Neural cell (in vitro differentiated cells): Measurements from ENCODE around the gene KPTN. TPM values are rescaled to one million over a fixed set of nuclear protein-coding genes. Genes with fewer than 3 reads are reported as not detected.

Experiments
- H2AFZ ChIP-seq: fragments of 200-600, 300-800 bp; sonication (generic), shearing (Covaris generic); 2 replicates; pipeline ENCODE4 v1.6.0; 2014; ENCODE audit warnings: low read depth, mild to moderate bottlenecking, antibody characterized with exemption, low read length, moderate library complexity
- H3F3A ChIP-seq: fragments of 200-600 bp; shearing (Covaris generic); 2 replicates; pipeline ENCODE4 v1.6.1; 2016; ENCODE audit warnings: mild to moderate bottlenecking, moderate library complexity, mixed read lengths, antibody characterized with exemption, low read length; ENCODE audit not compliant: insufficient read depth, poor library complexity, severe bottlenecking
- H3K27ac ChIP-seq: fragments of 200-600, 300-800 bp; sonication (generic), shearing (Covaris generic); 2 replicates; pipeline ENCODE4 v1.5.1; 2014; ENCODE audit warnings: mild to moderate bottlenecking, low read length, moderate library complexity
- H3K27me3 ChIP-seq: fragments of 300-800, 200-600 bp; sonication (generic), shearing (Covaris generic); 2 replicates; pipeline ENCODE4 v1.6.0; 2014; ENCODE audit warnings: mild to moderate bottlenecking, low read depth, low read length, moderate library complexity; ENCODE audit not compliant: insufficient read depth
- H3K36me3 ChIP-seq: fragments of 300-800, 200-600 bp; sonication (generic), shearing (Covaris generic); 2 replicates; pipeline ENCODE4 v1.5.1; 2014; ENCODE audit warnings: mild to moderate bottlenecking, antibody characterized with exemption, low read length, moderate library complexity; ENCODE audit not compliant: insufficient read depth
- H3K4me2 ChIP-seq: fragments of 300-800, 200-600 bp; sonication (generic), shearing (Covaris generic); 2 replicates; pipeline ENCODE4 v1.6.0; 2014; ENCODE audit warnings: mild to moderate bottlenecking, low read length
- H3K4me3 ChIP-seq: fragments of 300-800, 200-600 bp; sonication (generic), shearing (Covaris generic); 2 replicates; pipeline ENCODE4 v1.5.1; 2014; ENCODE audit warnings: mild to moderate bottlenecking, low read length, moderate library complexity
- H3K79me2 ChIP-seq: fragments of 200-600 bp; shearing (Covaris generic); replicated peaks from 2 replicates; pipeline ENCODE4 v1.6.0; 2014; ENCODE audit warnings: mild to moderate bottlenecking, low read length, moderate library complexity; ENCODE audit not compliant: insufficient read depth
- H3K9ac ChIP-seq: fragments of 300-800, 200-600 bp; sonication (generic), shearing (Covaris generic); 2 replicates; pipeline ENCODE4 v1.6.1; 2016; ENCODE audit warnings: mild to moderate bottlenecking, low read length, mixed read lengths
- H3K9me2 ChIP-seq: fragments of 200-600 bp; shearing (Covaris generic); 2 replicates; pipeline ENCODE4 v1.6.1; 2016; ENCODE audit warnings: mild to moderate bottlenecking, low read length, mixed read lengths; ENCODE audit not compliant: insufficient read depth
- H3K9me3 ChIP-seq: fragments of 200-600, 300-800 bp; sonication (generic), shearing (Covaris generic); 2 replicates; pipeline ENCODE4 v1.6.1; 2016; ENCODE audit warnings: mild to moderate bottlenecking, mixed run types, low read length, moderate library complexity, mixed read lengths
- H4K20me1 ChIP-seq: fragments of 200-600 bp; shearing (Covaris generic); 2 replicates; pipeline ENCODE4 v1.6.1; 2016; ENCODE audit warnings: mild to moderate bottlenecking, mixed run types; ENCODE audit not compliant: insufficient read depth
- EP300 ChIP-seq: fragments of 450-650 bp; conservative IDR thresholded peaks from 2 replicates; pipeline ENCODE4 v1.6.1; 2014; ENCODE audit warnings: antibody characterized with exemption, mild to moderate bottlenecking, moderate library complexity; ENCODE audit not compliant: poor library complexity, severe bottlenecking
- EZH2 ChIP-seq: fragments of 200-600, 300-800 bp; shearing (Covaris generic), sonication (generic); IDR thresholded peaks from 2 replicates; pipeline ENCODE4 v1.6.1; 2014; ENCODE audit warnings: antibody characterized with exemption, low read length, borderline replicate concordance, mild to moderate bottlenecking; ENCODE audit not compliant: insufficient read depth, poor library complexity, severe bottlenecking
- MXI1 ChIP-seq: fragments of 450-650 bp; conservative IDR thresholded peaks from 2 replicates; pipeline ENCODE4 v1.6.1; 2014; ENCODE audit warnings: antibody characterized with exemption, mild to moderate bottlenecking; ENCODE audit not compliant: poor library complexity, severe bottlenecking
- POLR2AphosphoS5 ChIP-seq: IDR thresholded peaks from 2 replicates; pipeline ENCODE4 v1.6.1; 2012
- RAD21 ChIP-seq: fragments of 450-650 bp; conservative IDR thresholded peaks from 2 replicates; pipeline ENCODE4 v1.6.1; 2014; ENCODE audit warnings: antibody characterized with exemption, mild to moderate bottlenecking, moderate library complexity
- SMC3 ChIP-seq: fragments of 450-650 bp; conservative IDR thresholded peaks from 2 replicates; pipeline ENCODE4 v1.6.1; 2014; ENCODE audit warnings: antibody characterized with exemption, mild to moderate bottlenecking, moderate library complexity; ENCODE audit not compliant: poor library complexity
- TAF1 ChIP-seq: IDR thresholded peaks from 2 replicates; pipeline ENCODE4 v1.6.1; 2012; ENCODE audit warnings: low read depth
- polyA plus RNA-seq: library from polyadenylated mRNA; depleted of rRNA; stranded (reverse); fragments of >200 nt; gene quantifications from 2 replicates; pipeline ENCODE4 v1.2.3, GENCODE V29; 2014
- TF ChIP-seq, protein P1 (sequence below): fragments of 450-650 bp; IDR thresholded peaks from 2 replicates; pipeline ENCODE4 v1.5.1; 2014; ENCODE audit warnings: antibody characterized with exemption, mild to moderate bottlenecking, moderate library complexity; ENCODE audit not compliant: poor library complexity, severe bottlenecking
- TF ChIP-seq, protein P2 (sequence below): IDR thresholded peaks from 2 replicates; pipeline ENCODE4 v1.6.1; 2012; ENCODE audit warnings: borderline replicate concordance

KPTN gene
- polyA plus RNA-seq, 1 donor from 2014 or later: 23.8 TPM

DNA sequence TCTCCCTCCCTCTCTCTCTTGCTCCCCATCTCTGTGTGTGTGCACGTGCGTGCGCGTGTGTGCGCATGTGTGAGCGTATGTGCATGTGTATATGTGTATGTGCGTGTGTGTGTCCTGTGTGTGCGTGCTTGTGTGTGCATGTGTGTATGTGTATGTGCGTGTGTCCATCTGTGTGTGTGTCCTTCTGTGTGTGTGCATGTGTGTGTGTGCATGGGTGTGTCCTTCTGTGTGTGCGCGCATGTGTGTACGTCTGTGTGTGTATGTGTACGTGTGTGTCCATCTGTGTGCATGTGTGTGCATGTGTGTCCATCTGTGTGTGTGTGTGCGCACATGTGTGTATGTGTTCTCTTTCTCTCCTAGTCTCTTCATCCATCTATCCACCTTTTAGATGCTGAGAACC is 24.5 kb downstream of the KPTN start:
- no peak overlapping the region for H3K4me3 ChIP-seq

DNA sequence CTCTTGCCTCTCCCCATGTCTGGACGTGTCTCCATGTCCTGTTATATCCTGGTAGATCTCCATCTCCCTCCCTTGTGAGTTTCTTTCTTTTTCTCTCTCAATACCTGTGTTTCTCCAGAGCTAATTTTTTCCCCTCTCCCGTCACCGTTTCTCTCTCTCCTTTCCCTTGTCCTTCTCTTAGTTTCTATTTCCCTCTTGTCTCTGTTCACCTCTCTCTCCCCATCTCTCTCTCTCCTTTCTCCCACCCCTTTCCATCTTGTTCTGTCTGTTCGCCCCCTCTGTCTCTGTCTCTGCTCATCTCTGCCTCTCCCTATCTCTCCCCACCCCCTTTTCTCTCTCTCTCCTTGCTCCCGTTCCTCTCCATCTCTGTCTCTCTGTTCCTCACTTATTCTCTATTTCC is 25.3 kb downstream of the KPTN start:
- H3K9me2 ChIP-seq: no peaks in the 10 kb centered on the region
- no peak overlapping the region for H2AFZ ChIP-seq
- no peak overlapping the region for H3K4me2 ChIP-seq
- peaks cover 8% of the 10 kb centered on the region for H3K36me3 ChIP-seq
- H3K27me3 ChIP-seq: peaks cover 4% of the 10 kb centered on the region
- peaks cover 10% of the 10 kb centered on the region for H3K9me3 ChIP-seq
- H4K20me1 ChIP-seq: no peaks in the 10 kb centered on the region
- no peak overlapping the region for H3K4me3 ChIP-seq
- TF ChIP-seq SMC3 (no peak), RAD21 (no peak), EP300 (no peak), TAF1 (no peak), EZH2 (no peak)
- TF ChIP-seq, protein P1, sequence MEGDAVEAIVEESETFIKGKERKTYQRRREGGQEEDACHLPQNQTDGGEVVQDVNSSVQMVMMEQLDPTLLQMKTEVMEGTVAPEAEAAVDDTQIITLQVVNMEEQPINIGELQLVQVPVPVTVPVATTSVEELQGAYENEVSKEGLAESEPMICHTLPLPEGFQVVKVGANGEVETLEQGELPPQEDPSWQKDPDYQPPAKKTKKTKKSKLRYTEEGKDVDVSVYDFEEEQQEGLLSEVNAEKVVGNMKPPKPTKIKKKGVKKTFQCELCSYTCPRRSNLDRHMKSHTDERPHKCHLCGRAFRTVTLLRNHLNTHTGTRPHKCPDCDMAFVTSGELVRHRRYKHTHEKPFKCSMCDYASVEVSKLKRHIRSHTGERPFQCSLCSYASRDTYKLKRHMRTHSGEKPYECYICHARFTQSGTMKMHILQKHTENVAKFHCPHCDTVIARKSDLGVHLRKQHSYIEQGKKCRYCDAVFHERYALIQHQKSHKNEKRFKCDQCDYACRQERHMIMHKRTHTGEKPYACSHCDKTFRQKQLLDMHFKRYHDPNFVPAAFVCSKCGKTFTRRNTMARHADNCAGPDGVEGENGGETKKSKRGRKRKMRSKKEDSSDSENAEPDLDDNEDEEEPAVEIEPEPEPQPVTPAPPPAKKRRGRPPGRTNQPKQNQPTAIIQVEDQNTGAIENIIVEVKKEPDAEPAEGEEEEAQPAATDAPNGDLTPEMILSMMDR: no peak
- no peaks in the 10 kb centered on the region for H3K79me2 ChIP-seq
- H3K27ac ChIP-seq: no peak overlapping the region
- no peak overlapping the region for H3K9ac ChIP-seq
- no peaks in the 10 kb centered on the region for H3F3A ChIP-seq

More for the DNA sequence above, 24.5 kb downstream of the KPTN start:
- Histone ChIP-seq H3K4me2 (no peak overlapping the region), H3K27me3 (peaks cover 4% of the 10 kb centered on the region), H3K36me3 (peaks cover 8% of the 10 kb centered on the region), H3K9me2 (no peaks in the 10 kb centered on the region), H3K27ac (no peak overlapping the region), H3F3A (no peaks in the 10 kb centered on the region), H4K20me1 (no peaks in the 10 kb centered on the region), H2AFZ (no peak overlapping the region), H3K79me2 (no peaks in the 10 kb centered on the region), H3K9ac (no peak overlapping the region), H3K9me3 (peaks cover 10% of the 10 kb centered on the region)
- no peak for TF ChIP-seq EZH2
- TF ChIP-seq RAD21: no peak
- TF ChIP-seq, protein P1: no peak
- TF ChIP-seq SMC3: no peak
- no peak for TF ChIP-seq MXI1
- TF ChIP-seq POLR2AphosphoS5: no peak
- TF ChIP-seq EP300: no peak
- TF ChIP-seq, protein P2, sequence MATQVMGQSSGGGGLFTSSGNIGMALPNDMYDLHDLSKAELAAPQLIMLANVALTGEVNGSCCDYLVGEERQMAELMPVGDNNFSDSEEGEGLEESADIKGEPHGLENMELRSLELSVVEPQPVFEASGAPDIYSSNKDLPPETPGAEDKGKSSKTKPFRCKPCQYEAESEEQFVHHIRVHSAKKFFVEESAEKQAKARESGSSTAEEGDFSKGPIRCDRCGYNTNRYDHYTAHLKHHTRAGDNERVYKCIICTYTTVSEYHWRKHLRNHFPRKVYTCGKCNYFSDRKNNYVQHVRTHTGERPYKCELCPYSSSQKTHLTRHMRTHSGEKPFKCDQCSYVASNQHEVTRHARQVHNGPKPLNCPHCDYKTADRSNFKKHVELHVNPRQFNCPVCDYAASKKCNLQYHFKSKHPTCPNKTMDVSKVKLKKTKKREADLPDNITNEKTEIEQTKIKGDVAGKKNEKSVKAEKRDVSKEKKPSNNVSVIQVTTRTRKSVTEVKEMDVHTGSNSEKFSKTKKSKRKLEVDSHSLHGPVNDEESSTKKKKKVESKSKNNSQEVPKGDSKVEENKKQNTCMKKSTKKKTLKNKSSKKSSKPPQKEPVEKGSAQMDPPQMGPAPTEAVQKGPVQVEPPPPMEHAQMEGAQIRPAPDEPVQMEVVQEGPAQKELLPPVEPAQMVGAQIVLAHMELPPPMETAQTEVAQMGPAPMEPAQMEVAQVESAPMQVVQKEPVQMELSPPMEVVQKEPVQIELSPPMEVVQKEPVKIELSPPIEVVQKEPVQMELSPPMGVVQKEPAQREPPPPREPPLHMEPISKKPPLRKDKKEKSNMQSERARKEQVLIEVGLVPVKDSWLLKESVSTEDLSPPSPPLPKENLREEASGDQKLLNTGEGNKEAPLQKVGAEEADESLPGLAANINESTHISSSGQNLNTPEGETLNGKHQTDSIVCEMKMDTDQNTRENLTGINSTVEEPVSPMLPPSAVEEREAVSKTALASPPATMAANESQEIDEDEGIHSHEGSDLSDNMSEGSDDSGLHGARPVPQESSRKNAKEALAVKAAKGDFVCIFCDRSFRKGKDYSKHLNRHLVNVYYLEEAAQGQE: no peak
- TF ChIP-seq TAF1: no peak
